ENCODE measurements around the gene TMC8.
"Not testable (repeated sequence)": the region's sequence is repeated elsewhere in the genome, so short reads cannot be mapped to it uniquely, and the experiment has no call there.

The TMC8 gene

GRCh38 chr17:78163881-78164747, 33.5 kb downstream of the TMC8 start:
- DNase-seq (ENCODE audit: low spot score): no peak

- no peak for DNase-seq (ENCODE audit: low spot score)
Measured at GRCh38 chr17:78164748-78165607, 34.4 kb downstream of the TMC8 start.

- DNase-seq (ENCODE audit: low spot score): no peak
Measured at GRCh38 chr17:78166416-78166815, 35.8 kb downstream of the TMC8 start.

- peak; percentile 93 for DNase-seq (ENCODE audit: low spot score)
Measured at GRCh38 chr17:78168242-78168902, 37.8 kb downstream of the TMC8 start, which contains the start of gene SYNGR2. Gene SYNGR2, plus strand, starts transcription at chr17:78168581. Its CDS starts 36 bp downstream, at chr17:78168617.

- DNase-seq (ENCODE audit: low spot score): peak; percentile 88
Measured at GRCh38 chr17:78168903-78169793, 38.6 kb downstream of the TMC8 start.

- DNase-seq (ENCODE audit: low spot score): no peak
Measured at GRCh38 chr17:78170692-78171590, 40.4 kb downstream of the TMC8 start.

- DNase-seq (ENCODE audit: low spot score): not testable (repeated sequence)
Measured at GRCh38 chr17:78171591-78172248, 41.1 kb downstream of the TMC8 start.

- DNase-seq (ENCODE audit: low spot score): no peak
Measured at GRCh38 chr17:78172249-78173051, 41.9 kb downstream of the TMC8 start.

- DNase-seq (ENCODE audit: low spot score): no peak
Measured at GRCh38 chr17:78173097-78173715, 42.6 kb downstream of the TMC8 start.

GRCh38 chr17:78174346-78174869, 43.8 kb downstream of the TMC8 start:
- DNase-seq (ENCODE audit: low spot score): no peak

GRCh38 chr17:78174870-78175642, 44.5 kb downstream of the TMC8 start:
- DNase-seq (ENCODE audit: low spot score): no peak

- DNase-seq (ENCODE audit: low spot score): no peak
Measured at GRCh38 chr17:78175643-78175981, 45.0 kb downstream of the TMC8 start.

- DNase-seq (ENCODE audit: low spot score): peak; percentile 90
Measured at GRCh38 chr17:78176548-78177025, 46.0 kb downstream of the TMC8 start.

- DNase-seq (ENCODE audit: low spot score): no peak
Measured at GRCh38 chr17:78179372-78179771, 48.8 kb downstream of the TMC8 start.

- no peak for DNase-seq (ENCODE audit: low spot score)
Measured at GRCh38 chr17:78180083-78180482, 49.5 kb downstream of the TMC8 start.

- DNase-seq (ENCODE audit: low spot score): no peak
Measured at GRCh38 chr17:78180508-78180907, 49.9 kb downstream of the TMC8 start.

GRCh38 chr17:78182504-78182903, 51.9 kb downstream of the TMC8 start:
- no peak for DNase-seq (ENCODE audit: low spot score)
